Retinal pigment epithelial cell (primary cell): ENCODE results near the gene PARD6B.
"Not testable (repeated sequence)": the region's sequence is repeated elsewhere in the genome, so short reads cannot be mapped to it uniquely, and the experiment has no call there.

Source experiments
- DNase-seq: peaks from one replicate; pipeline ENCODE4 v3.0.0-alpha.2; 2010; ENCODE audit warnings: low read depth
- H3K4me3 ChIP-seq: 2 replicates; pipeline ENCODE4 v1.5.1; 2011; ENCODE audit warnings: mild to moderate bottlenecking, low read length, control low read depth, moderate library complexity
- CTCF ChIP-seq: conservative IDR thresholded peaks from 2 replicates; pipeline ENCODE4 v1.5.1; 2011; ENCODE audit warnings: low read depth, low read length, control low read depth, inconsistent platforms

Gene PARD6B

GRCh38 chr20:50754420-50754819 is 23.0 kb downstream of the PARD6B start:
- no peak for DNase-seq
- TF ChIP-seq CTCF: no peak
- H3K4me3 ChIP-seq: no peak overlapping the region

GRCh38 chr20:50756447-50756846 is 25.1 kb downstream of the PARD6B start:
- H3K4me3 ChIP-seq: no peak overlapping the region
- no peak for TF ChIP-seq CTCF
- no peak for DNase-seq

- DNase-seq: no peak
- no peak for TF ChIP-seq CTCF
- H3K4me3 ChIP-seq: no peak overlapping the region
Observed at GRCh38 chr20:50758469-50758868, 27.1 kb downstream of the PARD6B start.

GRCh38 chr20:50758992-50759391 is 27.6 kb downstream of the PARD6B start:
- no peak overlapping the region for H3K4me3 ChIP-seq
- no peak for TF ChIP-seq CTCF
- DNase-seq: no peak

GRCh38 chr20:50759678-50760077 is 28.3 kb downstream of the PARD6B start:
- no peak for DNase-seq
- H3K4me3 ChIP-seq: no peak overlapping the region
- no peak for TF ChIP-seq CTCF

GRCh38 chr20:50762045-50762422 is 30.7 kb downstream of the PARD6B start:
- H3K4me3 ChIP-seq: no peak overlapping the region
- DNase-seq: no peak
- TF ChIP-seq CTCF: no peak

GRCh38 chr20:50762435-50763220 is 31.2 kb downstream of the PARD6B start:
- DNase-seq: peak; percentile 63
- H3K4me3 ChIP-seq: no peak overlapping the region
- TF ChIP-seq CTCF: no peak

- DNase-seq: not testable (repeated sequence)
Observed at GRCh38 chr20:50763550-50764458, 32.4 kb downstream of the PARD6B start.

GRCh38 chr20:50765251-50765650 is 33.9 kb downstream of the PARD6B start:
- not testable (repeated sequence) for DNase-seq, H3K4me3 ChIP-seq

More at GRCh38 chr20:50763550-50764458, 32.4 kb downstream of the PARD6B start:
- H3K4me3 ChIP-seq: not testable (repeated sequence)
